Hepatocyte (in vitro differentiated cells): Measurements from ENCODE around the gene OTOP2. TPM values are rescaled to one million over a fixed set of nuclear protein-coding genes. Genes with fewer than 3 reads are reported as not detected.

Source experiments
- DNase-seq: peaks from one replicate; pipeline ENCODE4 v3.0.0-alpha.2; 2016; ENCODE audit warnings: low spot score
- H2AFZ ChIP-seq: fragments of 200-600 bp; sonication (generic); 2 replicates; pipeline ENCODE4 v1.6.0; 2016; ENCODE audit warnings: antibody characterized with exemption, mild to moderate bottlenecking
- H3K27ac ChIP-seq: fragments of 200-600 bp; sonication (generic); 2 replicates; pipeline ENCODE4 v1.5.1; 2016; ENCODE audit warnings: mild to moderate bottlenecking
- H3K27me3 ChIP-seq: fragments of 200-600 bp; sonication (generic); 2 replicates; pipeline ENCODE4 v1.6.1; 2016
- H3K36me3 ChIP-seq: fragments of 200-600 bp; sonication (generic); replicated peaks from 2 replicates; pipeline ENCODE4 v1.5.1; 2016; ENCODE audit warnings: low read depth; ENCODE audit not compliant: insufficient read depth
- H3K4me1 ChIP-seq: fragments of 200-600 bp; sonication (generic); 2 replicates; pipeline ENCODE4 v1.5.1; 2016; ENCODE audit warnings: mild to moderate bottlenecking, moderate library complexity; ENCODE audit not compliant: insufficient read depth
- H3K4me2 ChIP-seq: fragments of 200-600 bp; sonication (generic); 2 replicates; pipeline ENCODE4 v1.6.0; 2016
- H3K4me3 ChIP-seq: fragments of 200-600 bp; sonication (generic); 2 replicates; pipeline ENCODE4 v1.5.1; 2016; ENCODE audit warnings: mild to moderate bottlenecking
- H3K79me2 ChIP-seq: fragments of 200-600 bp; sonication (generic); 2 replicates; pipeline ENCODE4 v1.6.0; 2017; ENCODE audit warnings: mild to moderate bottlenecking
- H3K9me2 ChIP-seq: fragments of 200-600 bp; sonication (generic); replicated peaks from 2 replicates; pipeline ENCODE4 v1.6.0; 2017; ENCODE audit warnings: mild to moderate bottlenecking; ENCODE audit not compliant: insufficient read depth
- H3K9me3 ChIP-seq: fragments of 200-600 bp; sonication (generic); 2 replicates; pipeline ENCODE4 v1.5.1; 2016; ENCODE audit warnings: low read depth, mild to moderate bottlenecking
- H4K20me1 ChIP-seq: fragments of 200-600 bp; sonication (generic); 2 replicates; pipeline ENCODE4 v1.6.0; 2016; ENCODE audit warnings: mild to moderate bottlenecking; ENCODE audit not compliant: insufficient read depth, poor library complexity, severe bottlenecking
- CTCF ChIP-seq: fragments of 200-600 bp; sonication (generic); IDR thresholded peaks from 2 replicates; pipeline ENCODE4 v1.5.1; 2016; ENCODE audit warnings: antibody characterized with exemption, mild to moderate bottlenecking; ENCODE audit not compliant: poor library complexity
- EZH2 ChIP-seq: fragments of 200-600 bp; sonication (generic); IDR thresholded peaks from 2 replicates; pipeline ENCODE4 v1.6.1; 2016; ENCODE audit warnings: antibody characterized with exemption, mild to moderate bottlenecking, borderline replicate concordance
- EZH2phosphoT487 ChIP-seq: fragments of 200-600 bp; sonication (generic); IDR thresholded peaks from one replicate; pipeline ENCODE4 v1.6.1; 2018; ENCODE audit warnings: antibody characterized with exemption, mild to moderate bottlenecking, low read depth, moderate library complexity; ENCODE audit not compliant: unreplicated experiment, severe bottlenecking
- WGBS: methylation state at CpG from one replicate; pipeline ENCODE4 v1.1.6; 2016; ENCODE audit warnings: low lambda C conversion rate; ENCODE audit errors: missing lambda C conversion rate; 5-methylcytosine and 5-hydroxymethylcytosine counted together
- polyA plus RNA-seq: library from polyadenylated mRNA; unstranded; fragments of >200 nt; fragmentation: Nextera tagmentation; extraction: Ambion mirVana; gene quantifications from 2 replicates; pipeline ENCODE4 v1.2.1, GENCODE V29; 2016
- total RNA-seq: library from RNA; depleted of rRNA; stranded (reverse); fragments of >200 nt; gene quantifications from 2 replicates; pipeline ENCODE4 v1.2.3, GENCODE V29; 2014

OTOP2 gene
- total and polyA plus RNA-seq, 2 experiments from 2014 or later, result 0.19 to 1.1 TPM

- no peaks in the 10 kb centered on the region for H3K4me1 ChIP-seq
- H2AFZ ChIP-seq, result no peak overlapping the region
- H3K4me2 ChIP-seq, result no peak overlapping the region
- no peak overlapping the region for H3K4me3 ChIP-seq
- no peak for TF ChIP-seq EZH2
- no peaks in the 10 kb centered on the region for H3K9me3 ChIP-seq
- H3K27ac ChIP-seq, result no peak overlapping the region
- H3K36me3 ChIP-seq, result no peaks in the 10 kb centered on the region
- no peak for DNase-seq
- H4K20me1 ChIP-seq, result no peaks in the 10 kb centered on the region
- H3K79me2 ChIP-seq, result no peaks in the 10 kb centered on the region
- 72% methylated on average over 13 of the region's 13 CpGs for WGBS
- H3K9me2 ChIP-seq, result no peaks in the 10 kb centered on the region
- peaks cover 11% of the 10 kb centered on the region for H3K27me3 ChIP-seq
Measured at GRCh38 chr17:74943808-74944522, 19.9 kb downstream of the OTOP2 start.

GRCh38 chr17:74945543-74945942, 21.5 kb downstream of the OTOP2 start:
- no peaks in the 10 kb centered on the region for H3K36me3 ChIP-seq
- 77% methylated on average over 6 of the region's 6 CpGs for WGBS
- H4K20me1 ChIP-seq, result no peaks in the 10 kb centered on the region
- H3K4me1 ChIP-seq, result peaks cover 3% of the 10 kb centered on the region
- no peak overlapping the region for H2AFZ ChIP-seq
- H3K79me2 ChIP-seq, result no peaks in the 10 kb centered on the region
- no peaks in the 10 kb centered on the region for H3K9me2 ChIP-seq
- no peak overlapping the region for H3K4me3 ChIP-seq
- no peak for TF ChIP-seq EZH2
- no peak for TF ChIP-seq CTCF
- TF ChIP-seq EZH2phosphoT487, result no peak
- H3K27me3 ChIP-seq, result peaks cover 7% of the 10 kb centered on the region
- no peak overlapping the region for H3K27ac ChIP-seq
- DNase-seq, result no peak
- no peak overlapping the region for H3K4me2 ChIP-seq
- no peaks in the 10 kb centered on the region for H3K9me3 ChIP-seq

- Histone ChIP-seq H3K36me3 (no peaks in the 10 kb centered on the region), H3K27ac (no peak overlapping the region), H3K9me2 (no peaks in the 10 kb centered on the region), H3K4me3 (no peak overlapping the region), H4K20me1 (no peaks in the 10 kb centered on the region), H3K4me1 (peaks cover 4% of the 10 kb centered on the region), H3K4me2 (no peak overlapping the region), H3K79me2 (no peaks in the 10 kb centered on the region), H2AFZ (no peak overlapping the region), H3K27me3 (no peaks in the 10 kb centered on the region), H3K9me3 (no peaks in the 10 kb centered on the region)
- WGBS, result 89% methylated on average over 14 of the region's 14 CpGs
- no peak for TF ChIP-seq CTCF
- TF ChIP-seq EZH2phosphoT487, result no peak
- no peak for TF ChIP-seq EZH2
- DNase-seq, result no peak
Measured at GRCh38 chr17:74946641-74947040, 22.6 kb downstream of the OTOP2 start.

- Histone ChIP-seq H3K27me3 (no peaks in the 10 kb centered on the region), H3K79me2 (no peaks in the 10 kb centered on the region), H3K4me3 (no peak overlapping the region), H2AFZ (no peak overlapping the region), H3K9me3 (no peaks in the 10 kb centered on the region), H3K4me2 (no peak overlapping the region), H3K27ac (no peak overlapping the region), H3K9me2 (no peaks in the 10 kb centered on the region), H3K4me1 (peaks cover 4% of the 10 kb centered on the region), H4K20me1 (no peaks in the 10 kb centered on the region), H3K36me3 (no peaks in the 10 kb centered on the region)
- no peak for TF ChIP-seq CTCF
- no peak for TF ChIP-seq EZH2phosphoT487
- no peak for TF ChIP-seq EZH2
- WGBS, result 96% methylated on average over 17 of the region's 17 CpGs
- DNase-seq, result no peak
Measured at GRCh38 chr17:74947041-74947754, 23.1 kb downstream of the OTOP2 start.
